Heart right ventricle (tissue), 16 donors: ENCODE data around the gene MOGAT3. TPM values are rescaled to one million over a fixed set of nuclear protein-coding genes. Genes with fewer than 3 reads are reported as not detected.

Source experiments
- ATAC-seq, 8 donors: fragments of 200-7000 bp; cut with Tn5 transposase; one replicate each; pipeline ENCODE4 v1.9.1; 2020; ENCODE audit warnings: mild to moderate bottlenecking in 8 of 8, moderate library complexity in 8 of 8, moderate number of reproducible peaks in 1 of 8
- DNase-seq, 2 donors: peaks; one replicate each; pipeline ENCODE4 v3.0.0-alpha.2; 2020
- H3K27ac ChIP-seq, 10 donors: fragments of 200-600 bp; sonication (generic) in 2 of 10; one replicate each; pipeline versions ENCODE4 v1.5.0 to v1.8.0; 2020 to 2022; ENCODE audit warnings: mild to moderate bottlenecking in 3 of 10
- H3K27me3 ChIP-seq, 7 donors: fragments of 200-600 bp; one replicate each; pipeline ENCODE4 v1.8.0; 2021 to 2022; ENCODE audit warnings: mild to moderate bottlenecking in 2 of 7
- H3K36me3 ChIP-seq, 9 donors: fragments of 200-600 bp; sonication (generic) in 1 of 9; one replicate each; pipeline versions ENCODE4 v1.5.0 to v1.8.0; 2020 to 2022; ENCODE audit warnings: mild to moderate bottlenecking in 2 of 9
- H3K4me1 ChIP-seq, 9 donors: fragments of 200-600 bp; sonication (generic) in 1 of 9; one replicate each; pipeline versions ENCODE4 v1.5.0 to v1.8.0; 2020 to 2022; ENCODE audit warnings: mild to moderate bottlenecking in 4 of 9
- H3K4me3 ChIP-seq, 10 donors: fragments of 200-600 bp; sonication (generic) in 2 of 10; one replicate each; pipeline versions ENCODE4 v1.5.0 to v1.8.0; 2020 to 2022; ENCODE audit warnings: mild to moderate bottlenecking in 7 of 10, moderate library complexity in 2 of 10
- H3K9me3 ChIP-seq, 11 donors: fragments of 200-600 bp in 10 of 11; sonication (generic) in 2 of 11; one replicate each; pipeline versions ENCODE4 v1.5.0 to v1.8.0; 2013 to 2022; ENCODE audit warnings: mild to moderate bottlenecking in 2 of 11, control low read depth in 1 of 11, moderate library complexity in 1 of 11
- CTCF ChIP-seq, 9 donors: fragments of 200-600 bp; sonication (generic) in 2 of 9; IDR thresholded peaks; one replicate each; pipeline versions ENCODE4 v1.5.0 to v1.8.0; 2021 to 2022; ENCODE audit warnings: antibody characterized with exemption in 9 of 9, mild to moderate bottlenecking in 5 of 9, moderate library complexity in 1 of 9
- WGBS, 2 donors: extraction: QIAGEN DNeasy Blood & Tissue Kit; methylation state at CpG; one replicate each; pipeline ENCODE4 v1.1.7; 2013; ENCODE audit warnings: inconsistent platforms in 1 of 2; 5-methylcytosine and 5-hydroxymethylcytosine counted together
- intact Hi-C, 10 donors: fragments of 100-400 bp; cut with DNase I; formaldehyde crosslinking; loops; one replicate each; pipeline versions ENCODE4 v1.11.1 to v1.14.2; 2022
- polyA plus RNA-seq, 2 donors: library from polyadenylated mRNA; stranded (reverse); fragments of 200-250 nt; gene quantifications; one replicate each; pipeline ENCODE4 v1.2.3, GENCODE V29; 2013
- total RNA-seq, 10 donors: library from RNA; stranded (reverse); fragmentation: NEBNext Ultra II Directional in 3 of 10; extraction: Animal tissue kit (Norgen Biotek cat#: 25700) in 3 of 10; gene quantifications; one replicate each; pipeline versions ENCODE4 v1.2.1 to v1.2.4, GENCODE V29; 2021 to 2023
- donor health status: Arrhythmogenic right ventricular cardiomyopathy.
- donor health status: ischemic (EF 13 %, LVEDD 7.1; RV severe dilation, severe dysfunction).
- donor health status: healthy with polysubstance abuse.
- donor health status: DM: no; HTN: yes; CAD: no.
- donor health status: DM: no; HTN: no; CAD: no.
- donor health status: ischemic (EF 25% LVEDD 6.9; RV normal size, moderate dysfunction).
- donor health status: ischemic (EF 25% LVEDD 5.7; RV mildly dilated, moderate dysfunction).
- donor health status: healthy.
- donor health status: DM: yes; HTN: yes; CAD: no.
- donor health status: Ischemic cardiomyopathy.
- donor health status: ischemic (EF 35%, LVEDD 5.7; RV mildly dilated, moderate dysfunction).
- donor health status: nonischemic (EF 11% LVEDD 7.7; RV severe dilation, severe dysfunction).
- donor health status: DM: yes; HTN: yes; CAD: no.
- donor health status: PGD.
- donor health status: ischemic (EF 29% LVEDD 5.4; RV normal size, mild dysfunction).
- donor health status: nonischemic (EF 23%, LVEDD 6.1; RV moderate dilation, normal function).

The MOGAT3 gene
- total and polyA plus RNA-seq, 12 donors, result not detected

GRCh38 chr7:101238226-101239182, 37.7 kb upstream of the MOGAT3 start:
- intact Hi-C loops, result loop anchor here in 1 of 10 donors (2.0 kb wide), 1 partner anchor 18 kb away; no protein-coding TSS in a partner anchor
- no peaks in the 10 kb centered on the region for H3K9me3 ChIP-seq
- 50 to 54% methylated on average over 28 of the region's 28 CpGs for WGBS, 2 donors
- H3K27me3 ChIP-seq, result no peaks in the 10 kb centered on the region
- peaks cover 20 to 67% (median 54%) of the 10 kb centered on the region in 9 donors for H3K4me1 ChIP-seq
- DNase-seq (no peak), ATAC-seq (peak; percentile 2 to 13 (median 6))
- H3K36me3 ChIP-seq, result peaks cover 0 to 72% (median 17%) of the 10 kb centered on the region in 9 donors
- H3K4me3 ChIP-seq, result peak overlapping the region in 5 of 10 donors; percentile 11 to 31 (median 28)
- TF ChIP-seq CTCF (IDR thresholded peaks at IDR 0.05), result no peak
- peak overlapping the region; percentile 67 to 90 (median 80) for H3K27ac ChIP-seq

DNA sequence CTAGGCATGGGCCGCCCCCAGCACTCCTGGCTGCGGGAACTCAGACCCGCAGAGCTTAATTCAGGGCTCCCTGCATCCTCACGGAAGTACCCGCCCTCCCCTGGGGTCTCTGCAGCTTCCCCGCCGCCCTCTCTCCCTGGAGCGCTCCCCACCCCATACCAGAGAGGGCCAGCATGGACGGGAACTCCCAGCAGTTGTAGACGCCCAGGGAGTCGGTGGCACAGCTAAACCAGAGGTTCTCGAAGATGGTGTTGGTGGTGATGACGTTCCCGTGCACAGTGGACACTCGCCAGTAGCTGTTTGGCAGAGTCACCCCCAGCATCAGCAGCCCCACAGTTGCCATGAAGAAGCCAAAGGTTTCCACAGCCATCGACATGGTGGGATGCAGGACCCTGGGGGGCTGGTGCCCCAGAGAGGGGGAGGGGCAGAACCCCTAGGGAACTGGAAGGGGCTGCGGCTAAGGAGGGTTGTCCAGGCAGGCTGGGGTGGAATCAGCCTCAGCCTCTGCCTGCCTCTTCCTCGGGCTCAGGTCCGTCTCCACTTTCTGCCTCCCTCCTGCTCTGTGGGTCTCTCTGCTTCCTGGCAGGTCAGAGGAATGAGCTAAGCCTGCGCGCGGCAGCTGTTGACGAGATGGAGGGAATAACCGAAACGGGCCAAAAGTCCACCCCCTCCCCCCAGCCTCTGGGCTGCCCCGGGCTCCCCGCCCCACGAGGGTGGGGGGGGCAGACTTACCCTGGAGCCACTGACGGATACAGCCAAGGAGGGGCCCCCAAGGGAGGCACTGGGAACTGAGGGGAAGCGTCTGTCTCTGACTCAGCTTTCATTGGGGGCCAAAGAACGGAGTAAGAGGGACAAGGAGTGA, 36.6 kb upstream of the MOGAT3 start, which contains the start of gene CLDN15:
CLDN15 (minus strand) TSS at position 597 of the 862 bp plus-strand sequence; CDS start at position 376, 221 bp downstream.
- 44 to 47% methylated on average over 31 of the region's 31 CpGs for WGBS, 2 donors
- DNase-seq, result peak; percentile 85 to 88
- H3K9me3 ChIP-seq, result no peaks in the 10 kb centered on the region
- peak within 1 kb of the TSS; percentile 67 to 90 (median 80) for H3K27ac ChIP-seq
- intact Hi-C loops, result loop anchor here in 1 of 10 donors (2.0 kb wide), 1 partner anchor 17 kb away; no protein-coding TSS in a partner anchor
- peak within 1 kb of the TSS in 8 of 10 donors; percentile 6 to 30 (median 16) for H3K4me3 ChIP-seq
- H3K27me3 ChIP-seq, result no peaks in the 10 kb centered on the region
- peaks cover 0 to 61% (median 17%) of the 10 kb centered on the region in 9 donors for H3K36me3 ChIP-seq
- peak; percentile 50 to 89 (median 80) for ATAC-seq
- no peak for TF ChIP-seq CTCF (IDR thresholded peaks at IDR 0.05)
- peaks cover 15 to 61% (median 47%) of the 10 kb centered on the region in 9 donors for H3K4me1 ChIP-seq

GRCh38 chr7:101236292-101236835, 35.5 kb upstream of the MOGAT3 start:
- ATAC-seq (no peak), DNase-seq (no peak)
- no peak overlapping the region for H3K27ac ChIP-seq
- no peak overlapping the region for H3K4me3 ChIP-seq
- no peak for TF ChIP-seq CTCF (IDR thresholded peaks at IDR 0.05)
- H3K27me3 ChIP-seq, result no peaks in the 10 kb centered on the region
- H3K36me3 ChIP-seq, result peaks cover 0 to 58% (median 17%) of the 10 kb centered on the region in 9 donors
- intact Hi-C loops, result no loop called here
- no peaks in the 10 kb centered on the region for H3K9me3 ChIP-seq
- peaks cover 17 to 61% (median 49%) of the 10 kb centered on the region in 9 donors for H3K4me1 ChIP-seq
- WGBS, 2 donors, result 91 to 96% methylated on average over 21 of the region's 21 CpGs
